GM18519 (cell line): ENCODE results near the gene PLD5.
"Not testable (repeated sequence)": the region's sequence is repeated elsewhere in the genome, so short reads cannot be mapped to it uniquely, and the experiment has no call there.

Source experiments
- ATAC-seq: cut with Tn5 transposase; IDR thresholded peaks from one replicate; pipeline ENCODE4 v1.9.1; 2021; ENCODE audit warnings: mild to moderate bottlenecking, moderate library complexity; ENCODE audit not compliant: unreplicated experiment, low FRiP score

Gene PLD5

DNA sequence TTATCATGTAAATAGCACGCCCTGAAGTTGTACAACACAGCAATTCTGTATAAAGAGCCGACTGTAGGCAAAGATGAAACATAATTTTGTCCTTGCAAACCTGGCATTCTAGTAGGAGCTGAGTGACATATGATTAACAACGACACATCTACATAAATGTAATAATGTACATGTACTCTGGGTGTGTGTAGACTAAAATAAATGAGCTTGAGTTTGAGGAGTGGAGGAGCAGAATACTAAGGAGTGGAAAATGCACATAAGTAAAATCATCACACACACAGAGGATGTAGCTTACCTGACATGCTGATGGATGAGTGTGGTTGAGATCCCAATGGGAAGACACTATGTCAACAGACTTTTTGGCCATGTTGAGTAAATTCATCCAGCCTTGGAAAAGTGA lies 236.4 kb downstream of the PLD5 start:
- not testable (repeated sequence) for ATAC-seq

DNA sequence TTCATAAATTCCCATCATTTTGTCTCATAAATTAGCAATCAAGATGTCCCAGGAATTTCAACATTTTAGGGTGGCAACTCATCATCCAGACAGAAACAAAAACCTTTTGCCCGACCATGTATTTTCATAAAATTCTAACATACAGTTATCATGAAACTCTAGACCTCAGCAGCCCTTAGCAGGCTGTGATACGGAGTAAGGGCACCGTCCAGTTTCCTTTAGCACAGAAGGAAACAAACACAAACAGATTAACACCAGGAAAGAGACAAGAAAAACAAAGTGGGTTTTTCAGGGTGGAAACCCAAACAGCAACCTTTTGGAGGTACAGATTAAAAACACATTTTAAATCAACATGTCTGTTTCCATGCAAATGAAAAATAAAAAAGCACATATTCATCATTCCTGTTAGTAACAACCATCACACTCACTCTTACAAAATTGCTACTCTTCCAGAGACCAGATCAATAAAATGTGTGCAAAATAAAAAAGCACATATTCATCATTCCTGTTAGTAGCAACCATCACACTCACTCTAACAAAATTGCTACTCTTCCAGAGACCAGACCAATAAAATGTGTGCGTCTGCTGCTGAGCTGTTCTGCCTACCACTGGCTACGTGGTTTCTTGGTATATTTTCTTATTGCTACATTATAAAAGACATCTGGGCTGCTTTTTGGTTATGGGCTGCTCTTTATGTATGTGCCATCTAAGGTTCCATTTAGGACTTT lies 241.6 kb downstream of the PLD5 start:
- not testable (repeated sequence) for ATAC-seq

DNA sequence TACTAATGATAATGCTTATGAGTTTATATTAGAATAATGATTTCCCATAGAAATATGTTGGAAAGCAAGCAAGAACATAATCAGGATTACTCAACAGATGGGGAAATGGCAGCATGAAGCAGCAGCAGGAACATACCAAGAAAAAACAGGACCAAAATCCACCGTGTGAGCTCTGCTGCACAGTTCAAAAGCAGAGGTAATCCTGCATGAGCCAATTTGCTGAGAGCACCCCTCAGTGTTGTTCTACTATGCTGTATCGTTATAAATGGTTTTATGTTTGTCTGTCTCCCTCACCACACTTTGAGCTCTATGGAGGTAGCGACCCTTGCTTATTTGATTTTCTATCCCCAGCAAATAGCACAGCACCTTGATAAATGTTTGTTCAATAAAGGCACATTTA lies 246.1 kb downstream of the PLD5 start:
- ATAC-seq: not testable (repeated sequence)

DNA sequence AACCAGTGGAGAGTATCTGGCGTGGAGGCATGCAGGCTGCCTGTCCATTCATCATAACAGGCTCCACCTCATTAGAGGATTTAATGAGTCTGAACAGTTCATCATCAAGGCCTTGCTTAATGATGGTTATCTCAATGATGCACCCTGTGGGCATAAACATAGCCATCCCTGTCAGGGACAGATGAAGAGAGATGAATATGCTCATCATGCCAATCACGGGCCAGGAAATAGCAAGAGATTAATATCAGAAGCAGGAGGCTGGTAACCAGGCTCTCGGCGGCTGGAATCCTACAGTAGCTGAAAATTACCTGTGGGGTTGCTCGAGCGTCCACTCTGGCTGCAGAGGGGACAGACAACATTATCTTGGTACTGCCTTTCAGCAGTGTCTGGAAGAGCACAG lies 247.7 kb downstream of the PLD5 start:
- ATAC-seq: not testable (repeated sequence)

DNA sequence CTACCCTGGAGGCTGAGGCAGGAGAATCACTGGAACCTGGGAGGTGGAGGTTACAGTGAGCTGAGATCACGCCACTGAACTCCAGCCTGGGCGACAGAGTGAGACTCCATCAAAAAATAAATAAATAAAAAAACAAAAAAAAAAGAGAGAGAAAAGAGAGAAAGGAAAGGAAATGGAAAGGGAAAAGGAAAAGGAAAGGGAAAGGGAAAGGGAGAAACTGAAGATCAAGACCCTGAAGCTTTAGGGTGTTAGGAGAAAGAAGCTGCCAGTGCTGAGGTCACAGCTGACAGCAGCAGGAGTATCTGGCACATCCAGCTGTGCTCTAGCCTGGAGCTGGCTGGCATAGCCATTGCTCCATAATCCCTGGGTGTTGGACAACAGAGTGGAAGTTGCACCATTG lies 257.5 kb downstream of the PLD5 start:
- not testable (repeated sequence) for ATAC-seq

DNA sequence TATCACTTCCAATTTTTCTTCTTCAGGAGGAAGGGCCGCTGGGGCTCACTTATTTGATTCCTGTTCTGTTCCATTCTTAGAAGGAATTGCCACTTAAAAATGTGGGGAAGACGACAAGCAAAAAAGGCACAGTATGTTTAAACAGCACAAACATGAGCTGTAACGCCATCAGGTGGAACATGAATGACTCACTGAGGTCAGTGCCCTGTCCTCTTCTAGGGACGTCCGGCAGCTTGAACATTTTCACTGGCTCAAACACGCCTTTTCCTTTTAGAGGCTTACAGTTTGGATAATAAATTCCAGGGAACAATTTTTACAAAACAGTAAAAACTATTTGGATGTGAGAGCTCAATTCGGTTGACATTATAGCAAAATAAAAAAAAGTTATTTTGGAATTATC lies 260.1 kb downstream of the PLD5 start:
- not testable (repeated sequence) for ATAC-seq

DNA sequence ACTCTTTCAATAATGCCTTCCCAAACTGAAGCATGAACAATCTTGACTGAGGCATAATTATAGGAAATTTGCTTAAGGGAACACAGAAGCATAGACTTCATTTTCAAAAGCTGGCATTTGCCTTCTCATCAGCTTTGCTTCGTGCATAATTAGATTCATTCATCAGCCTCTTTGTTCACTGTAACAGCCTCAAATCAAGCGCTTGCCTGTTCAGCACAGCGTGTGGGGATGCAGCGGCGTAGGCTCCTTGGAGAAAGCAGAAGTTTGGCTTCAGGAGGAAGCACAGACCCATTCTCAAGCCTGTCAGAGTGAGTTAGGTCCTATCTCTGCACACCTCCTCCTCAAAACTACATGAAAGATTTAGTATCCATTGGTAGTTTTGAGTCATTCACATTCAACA lies 279.2 kb downstream of the PLD5 start:
- ATAC-seq: no peak

DNA sequence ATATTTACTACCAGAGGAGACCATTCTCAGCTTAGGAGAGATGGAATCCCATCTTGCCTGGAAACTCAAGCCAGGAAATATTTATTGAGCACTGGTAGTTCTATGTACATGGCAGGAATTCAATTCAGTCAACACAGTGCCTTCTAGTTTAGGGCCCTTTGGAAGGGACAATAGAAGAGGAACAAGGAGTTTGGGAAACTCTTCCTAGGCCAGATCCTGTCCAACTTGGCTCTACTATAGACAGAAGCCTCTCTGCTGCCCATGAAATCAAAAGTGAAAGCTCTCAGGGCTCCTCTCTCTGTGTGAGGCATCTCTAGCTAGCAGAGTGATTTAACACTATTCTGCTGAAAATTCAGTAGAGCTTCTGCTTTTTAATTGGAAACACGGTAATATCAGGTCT lies 281.0 kb downstream of the PLD5 start:
- peak; percentile 95 for ATAC-seq

DNA sequence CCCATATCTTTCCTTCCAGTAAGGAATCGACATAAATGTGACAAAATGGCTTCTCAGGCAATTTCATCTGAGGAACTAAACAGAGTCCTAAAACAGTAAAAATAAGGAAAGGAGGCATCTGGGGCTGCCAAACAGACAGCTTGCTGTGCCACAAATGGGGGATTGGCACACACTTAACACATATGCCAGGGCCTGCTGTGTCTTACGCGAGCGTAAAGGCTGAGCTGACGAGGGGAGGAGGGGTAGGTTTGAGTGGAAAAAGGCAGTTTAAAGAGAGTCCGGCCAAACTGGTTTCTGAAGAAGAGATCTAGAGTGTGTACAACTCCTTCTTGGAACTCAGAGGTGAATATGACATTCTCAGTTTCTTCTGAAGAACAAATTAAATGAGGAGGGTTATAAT lies 281.5 kb downstream of the PLD5 start:
- no peak for ATAC-seq

DNA sequence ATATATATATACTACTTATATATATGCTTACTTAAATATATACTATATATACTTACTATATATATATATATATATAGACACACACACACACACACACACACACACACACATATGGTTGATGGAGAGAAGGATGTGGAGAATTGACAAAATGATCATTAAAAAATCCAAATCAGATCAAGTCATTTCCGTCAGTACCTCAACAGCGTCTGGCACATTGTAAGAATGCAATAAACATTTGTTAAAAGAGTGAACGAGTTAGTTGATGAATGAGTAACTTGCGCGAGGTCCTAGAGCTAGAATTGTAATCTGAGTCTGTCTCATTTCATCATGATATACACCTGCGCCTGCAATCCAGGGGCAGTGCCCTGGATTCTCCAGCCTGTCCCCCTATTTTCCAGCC lies 282.6 kb downstream of the PLD5 start:
- ATAC-seq: no peak

DNA sequence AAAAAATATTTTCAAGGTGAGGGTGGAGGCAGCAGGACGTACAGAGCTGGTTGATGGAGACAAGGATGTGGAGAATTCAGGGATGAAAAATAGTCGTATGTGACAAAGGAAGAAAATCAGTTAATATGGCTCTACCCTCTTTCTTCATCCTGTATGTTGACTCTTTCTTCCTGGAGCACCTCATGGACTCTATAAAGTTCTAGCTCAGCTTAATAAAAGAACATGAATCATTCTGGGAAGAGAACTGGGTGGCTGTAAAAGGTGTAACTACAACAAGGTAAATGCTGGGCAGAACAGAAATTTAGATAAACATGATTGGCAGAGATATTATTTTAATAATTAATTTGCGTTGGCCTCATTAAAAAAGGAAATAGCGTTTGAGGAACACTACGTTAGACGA lies 283.8 kb downstream of the PLD5 start:
- ATAC-seq: no peak

DNA sequence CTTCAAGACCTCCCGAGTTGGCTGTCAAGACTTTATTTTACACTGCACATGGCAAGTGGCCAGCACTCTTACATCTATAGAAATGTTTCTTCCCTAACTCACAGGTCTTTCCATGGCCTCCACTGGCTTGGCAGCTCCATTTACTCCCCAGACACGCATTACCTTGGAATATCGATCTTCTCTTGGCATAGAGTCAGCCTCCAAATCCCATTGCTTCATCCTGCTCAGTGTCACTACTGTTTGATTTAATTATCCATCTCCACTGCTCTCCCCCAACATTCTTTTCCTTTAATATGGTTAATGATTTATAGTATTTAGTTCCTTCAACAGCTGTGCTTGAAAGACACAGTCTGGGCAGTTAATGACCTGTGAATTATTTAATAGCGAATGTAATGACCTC lies 284.4 kb downstream of the PLD5 start:
- ATAC-seq: no peak

DNA sequence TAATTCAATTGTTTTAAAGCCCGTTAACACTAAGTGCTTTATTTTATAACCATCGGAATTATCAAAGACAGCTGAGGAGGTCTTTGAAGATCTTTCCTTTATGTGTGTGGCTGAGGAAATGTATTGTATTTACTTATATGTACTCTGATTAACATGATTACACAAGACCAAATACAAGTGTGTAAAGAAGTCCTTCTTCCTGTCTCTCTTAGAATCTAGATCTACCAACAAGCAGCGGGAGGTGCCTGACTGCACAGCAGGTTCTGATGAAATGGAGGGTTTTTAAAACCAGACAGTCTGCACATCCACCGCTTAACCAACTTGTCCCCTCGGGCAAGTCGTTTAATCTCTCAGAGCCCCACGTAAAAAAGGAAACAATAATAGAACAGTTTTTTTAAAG lies 285.1 kb downstream of the PLD5 start:
- no peak for ATAC-seq

DNA sequence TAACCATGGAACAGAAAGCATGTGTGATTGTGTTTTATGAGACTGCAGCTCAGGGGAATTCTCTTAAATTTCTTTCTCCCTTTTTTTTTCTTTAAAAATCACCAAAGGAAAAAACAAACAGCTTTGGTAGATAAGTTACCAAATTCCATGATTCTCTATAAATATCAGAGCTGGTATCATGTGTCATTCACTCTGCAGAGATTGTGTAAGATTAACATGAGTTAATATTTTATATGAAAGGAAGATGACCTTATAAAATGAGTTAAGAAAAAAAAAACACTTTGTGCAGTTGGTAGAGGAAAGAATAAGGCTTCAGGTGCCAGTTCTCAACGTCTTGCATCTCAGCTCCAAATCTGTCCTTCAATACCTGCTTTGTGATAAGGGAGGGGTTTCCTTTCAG lies 287.4 kb downstream of the PLD5 start:
- no peak for ATAC-seq

DNA sequence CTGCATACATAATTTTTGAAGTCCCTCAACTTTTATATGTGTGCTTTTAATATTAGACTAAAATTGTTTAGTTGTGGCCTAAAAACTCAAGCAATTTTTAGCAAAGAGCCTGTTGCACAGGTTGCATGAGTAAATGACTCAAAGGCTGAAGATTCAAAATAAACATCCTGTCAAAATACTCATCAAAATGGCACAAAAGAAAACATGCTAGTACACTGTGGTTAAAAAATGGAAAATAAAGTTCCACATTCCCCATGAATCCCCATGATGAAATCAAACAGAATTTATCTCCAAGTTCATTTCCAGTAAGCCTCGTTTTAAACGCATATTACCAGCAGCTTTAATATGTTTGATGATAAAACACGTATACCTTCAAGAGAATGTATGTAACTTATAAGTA lies 295.5 kb downstream of the PLD5 start:
- no peak for ATAC-seq

DNA sequence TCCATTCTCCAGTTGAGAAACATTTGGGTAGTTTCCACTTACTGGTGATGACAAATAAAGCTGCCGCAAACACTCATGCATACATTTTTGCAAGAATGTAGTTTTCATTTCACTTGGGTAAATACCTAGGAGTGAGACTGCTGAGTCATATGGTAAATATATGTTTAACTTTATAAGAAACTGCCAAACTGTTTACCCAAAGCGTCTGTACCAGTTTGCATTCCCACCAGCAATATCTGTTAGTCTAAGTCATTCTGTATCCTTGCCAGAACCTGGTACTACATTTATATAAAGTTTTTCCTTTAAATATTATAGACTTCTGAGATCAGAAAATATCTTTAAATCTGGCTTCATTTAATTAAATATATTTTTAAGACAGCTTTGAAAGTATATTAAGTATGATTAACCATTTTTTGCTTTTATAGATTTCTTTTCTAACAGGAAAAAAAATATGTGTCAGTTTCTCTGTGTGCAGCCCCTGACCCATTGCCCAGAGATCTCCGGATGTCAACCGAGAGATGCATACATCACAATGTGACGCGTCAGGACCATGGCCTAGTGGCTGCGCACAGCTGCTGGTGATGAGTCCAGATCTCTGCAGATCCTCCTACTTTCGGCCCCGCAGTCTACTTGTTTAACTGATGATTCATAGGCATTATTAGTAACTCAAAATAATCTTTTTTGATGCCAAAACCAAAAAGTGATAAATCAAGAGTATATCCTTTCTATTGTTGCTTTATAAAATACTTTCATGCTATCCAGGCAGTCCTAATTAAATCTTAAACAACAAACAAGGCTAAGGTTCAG lies 298.5 kb downstream of the PLD5 start:
- ATAC-seq: peak; percentile 86

DNA sequence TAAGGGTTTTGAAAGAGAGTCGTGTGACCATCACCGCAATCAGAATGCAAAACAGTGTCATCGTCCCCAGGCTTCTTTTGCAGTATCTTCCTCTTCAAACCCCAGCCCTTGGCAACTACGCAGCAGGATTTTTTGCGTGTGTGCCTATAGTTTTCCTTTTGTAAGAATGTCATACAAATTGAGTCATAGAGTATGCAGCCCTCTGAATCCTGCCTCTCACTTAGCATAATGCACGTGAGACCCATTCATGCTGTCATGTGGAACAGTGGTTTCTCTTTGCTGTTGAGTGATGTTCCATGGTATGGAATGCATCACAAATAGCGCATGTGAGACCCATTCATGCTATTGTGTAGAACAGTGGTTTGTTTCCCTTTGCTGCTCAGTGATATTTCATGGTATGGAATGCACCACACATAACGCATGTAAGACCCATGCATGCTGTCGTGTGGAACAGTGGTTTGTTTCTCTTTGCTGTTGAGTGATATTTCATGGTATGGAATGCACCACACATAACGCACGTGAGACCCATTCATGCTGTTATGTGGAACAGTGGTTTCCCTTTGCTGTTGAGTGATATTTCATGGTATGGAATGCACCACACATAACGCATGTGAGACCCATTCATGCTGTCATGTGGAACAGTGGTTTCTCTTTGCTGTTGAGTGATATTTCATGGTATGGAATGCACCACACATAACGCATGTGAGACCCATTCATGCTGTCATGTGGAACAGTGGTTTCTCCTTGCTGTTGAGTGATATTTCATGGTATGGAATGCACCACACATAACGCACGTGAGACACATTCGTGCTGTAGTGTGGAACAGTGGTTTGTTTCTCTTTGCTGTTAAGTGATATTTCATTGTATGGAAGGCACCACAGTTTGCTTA lies 299.4 kb downstream of the PLD5 start:
- peak; percentile 19 for ATAC-seq

DNA sequence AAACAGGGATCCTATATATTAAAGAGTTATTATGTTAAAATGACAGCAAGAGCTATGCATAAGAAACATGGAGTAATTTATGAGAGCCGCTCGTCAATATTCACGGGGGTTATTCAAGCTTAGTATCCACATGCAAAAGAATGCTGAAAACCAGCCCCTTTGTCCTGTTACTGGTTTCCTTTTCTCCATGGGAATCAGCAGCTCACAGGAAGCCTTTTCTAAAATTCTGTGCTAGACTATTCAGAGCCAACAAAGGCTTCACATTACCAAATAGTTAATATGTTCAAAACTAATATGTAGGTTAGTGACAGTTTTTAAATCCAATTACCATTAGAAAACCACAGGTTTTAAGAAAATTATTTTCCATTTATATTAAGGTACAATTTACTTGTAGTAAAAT lies 300.0 kb downstream of the PLD5 start:
- no peak for ATAC-seq

DNA sequence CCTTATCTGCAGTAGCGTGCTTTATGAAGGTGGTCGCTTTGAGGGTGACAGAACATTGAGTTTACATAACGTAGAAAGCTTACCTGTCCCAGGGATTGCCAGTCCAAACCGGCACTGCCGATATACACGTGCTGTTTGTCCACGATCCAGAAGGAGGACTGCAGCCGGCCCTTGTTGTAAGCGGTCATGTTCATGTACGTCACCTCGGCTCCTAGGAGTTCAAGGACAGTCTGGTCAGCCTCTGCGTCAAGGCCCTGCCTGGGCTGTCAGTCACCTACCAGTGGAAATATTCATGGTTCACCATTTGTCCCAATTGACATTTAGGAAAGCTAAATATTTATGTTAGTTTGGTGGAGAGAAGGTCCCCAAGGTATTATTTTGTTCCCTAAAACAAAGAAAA lies 304.6 kb downstream of the PLD5 start:
- no peak for ATAC-seq

DNA sequence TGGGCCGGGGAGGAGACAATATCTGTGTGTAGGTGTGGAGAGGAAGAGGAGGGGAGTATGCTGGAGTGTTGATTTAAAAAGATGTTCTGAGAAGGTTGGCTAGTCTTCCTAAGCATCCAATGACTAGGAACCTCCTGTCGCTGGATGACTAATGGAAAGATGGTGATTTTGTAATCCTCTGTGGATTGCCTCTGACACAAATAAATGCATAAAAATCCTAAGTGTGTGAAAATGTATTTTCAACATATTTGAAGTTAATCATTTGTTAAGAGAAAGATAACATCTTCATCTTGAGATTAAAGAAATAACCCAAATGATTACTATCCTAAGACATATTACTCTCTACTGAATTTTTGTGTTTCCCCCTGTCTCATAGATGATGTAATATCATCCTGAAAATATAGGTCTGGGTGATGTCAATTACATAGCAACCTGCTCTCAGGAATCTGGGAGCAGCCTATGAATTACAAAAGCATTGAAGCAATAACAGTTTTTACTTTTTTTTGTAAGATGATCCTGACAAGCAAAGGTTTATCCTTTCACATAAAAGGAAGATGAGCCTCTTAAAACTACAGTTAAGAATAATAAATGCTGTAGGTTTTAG lies 305.1 kb downstream of the PLD5 start:
- no peak for ATAC-seq

DNA sequence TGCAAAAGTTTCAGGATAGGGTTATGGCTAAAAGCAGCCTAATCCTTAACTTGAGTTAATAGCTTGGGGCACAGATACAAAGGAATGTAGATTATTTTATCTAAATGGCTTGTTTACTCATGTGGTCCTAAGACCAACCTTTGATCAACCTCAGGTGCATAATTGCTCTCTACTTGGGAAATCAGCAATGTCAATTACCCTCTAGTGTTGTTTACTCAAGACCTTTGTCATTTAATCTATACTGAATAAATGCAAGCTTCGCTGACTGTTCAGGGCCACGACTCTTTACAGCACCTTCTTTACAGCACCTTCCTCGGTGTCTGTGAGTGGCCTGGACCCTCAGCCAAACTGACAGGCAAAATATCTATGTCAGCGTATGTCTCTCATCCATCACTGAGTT lies 308.1 kb downstream of the PLD5 start:
- ATAC-seq: no peak
